Gastroesophageal sphincter (tissue), 4 donors: Measurements from ENCODE around the gene VCP. TPM values are rescaled to one million over a fixed set of nuclear protein-coding genes. Genes with fewer than 3 reads are reported as not detected.
A peak's percentile ranks its signal among the peaks of the same experiment; 100 is the strongest.

Experiments
- ATAC-seq: fragments of 150-250 bp; one replicate; pipeline ENCODE4 v1.9.1; 2016; ENCODE audit warnings: mild to moderate bottlenecking, moderate library complexity
- H3K27ac ChIP-seq, 4 donors: fragments of 200-600 bp; sonication (generic) in 3 of 4; 1 replicate in 3 of 4; 2 replicates in 1 of 4; pipeline ENCODE4 v1.5.1; 2016 to 2019
- H3K27me3 ChIP-seq: fragments of 200-600 bp; sonication (generic); one replicate; pipeline ENCODE4 v1.5.1; 2019
- H3K36me3 ChIP-seq, 2 donors: fragments of 200-600 bp; sonication (generic); one replicate each; pipeline ENCODE4 v1.5.1; 2019; ENCODE audit warnings: control low read depth in 1 of 2
- H3K4me1 ChIP-seq, 3 donors: fragments of 200-600 bp; sonication (generic); 1 replicate in 2 of 3; 2 replicates in 1 of 3; pipeline ENCODE4 v1.5.1; 2016 to 2019; ENCODE audit warnings: control low read depth in 2 of 3
- H3K4me3 ChIP-seq, 2 donors: fragments of 200-600 bp; sonication (generic); one replicate each; pipeline ENCODE4 v1.5.1; 2019; ENCODE audit warnings: mild to moderate bottlenecking in 1 of 2, moderate library complexity in 1 of 2
- H3K9me3 ChIP-seq, 3 donors: fragments of 200-600 bp; sonication (generic); one replicate each; pipeline ENCODE4 v1.5.1; 2017 to 2019; ENCODE audit warnings: control low read depth in 2 of 3
- EP300 ChIP-seq: sonication (generic); formaldehyde crosslinking; IDR thresholded peaks from one replicate; pipeline ENCODE4 v1.6.1; 2017; ENCODE audit warnings: antibody characterized with exemption, mild to moderate bottlenecking
- POLR2A ChIP-seq, 2 donors: fragments of 450-650 bp; IDR thresholded peaks; one replicate each; pipeline ENCODE4 v1.6.1; 2017; ENCODE audit warnings: antibody characterized with exemption in 2 of 2, mild to moderate bottlenecking in 2 of 2, moderate library complexity in 1 of 2
- POLR2AphosphoS5 ChIP-seq: sonication (generic); formaldehyde crosslinking; IDR thresholded peaks from one replicate; pipeline ENCODE4 v1.6.1; 2017; ENCODE audit warnings: antibody characterized with exemption
- WGBS, 2 donors: methylation state at CpG; one replicate each; pipeline ENCODE4 v1.1.5; 2018; ENCODE audit warnings: low coverage in 1 of 2; 5-methylcytosine and 5-hydroxymethylcytosine counted together
- total RNA-seq, 4 donors: library from RNA; depleted of rRNA; stranded (reverse); fragments of >200 nt; gene quantifications; one replicate each; pipeline ENCODE4 v1.1.0, GENCODE V29; 2016
- TF ChIP-seq, protein P1 (sequence below), 4 experiments: fragments of 200-600 bp in 2 of 4; fragments of 450-650 bp in 2 of 4; sonication (generic) in 1 of 4; IDR thresholded peaks; one replicate each; pipeline ENCODE4 v1.5.1; 2017 to 2019; ENCODE audit warnings: antibody characterized with exemption in 4 of 4, mild to moderate bottlenecking in 2 of 4, moderate library complexity in 2 of 4

The VCP gene
- total RNA-seq, 4 donors from 2014 or later: 136 to 200 (median 175) TPM

DNA sequence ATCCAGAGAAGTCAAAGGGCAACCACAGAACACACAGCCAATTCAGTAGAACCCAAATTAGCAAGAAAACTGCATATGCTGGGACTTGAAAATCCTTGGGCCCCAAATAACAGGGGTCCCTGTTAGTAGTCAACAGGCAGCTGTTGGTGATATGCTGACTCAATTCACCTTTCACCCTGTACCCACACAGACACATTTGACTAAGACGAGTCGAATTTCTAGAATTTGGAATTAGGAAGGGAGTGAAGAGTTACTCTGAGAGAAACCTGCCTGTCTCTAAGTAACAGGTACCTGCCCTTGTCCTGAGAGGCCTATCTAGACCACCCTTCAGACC, 821 bp upstream of the VCP start:
- 100% methylated on average over 1 of the region's 2 CpGs; no CpG with 5 or more reads in 1 of the 2 donors for WGBS, 2 donors

DNA sequence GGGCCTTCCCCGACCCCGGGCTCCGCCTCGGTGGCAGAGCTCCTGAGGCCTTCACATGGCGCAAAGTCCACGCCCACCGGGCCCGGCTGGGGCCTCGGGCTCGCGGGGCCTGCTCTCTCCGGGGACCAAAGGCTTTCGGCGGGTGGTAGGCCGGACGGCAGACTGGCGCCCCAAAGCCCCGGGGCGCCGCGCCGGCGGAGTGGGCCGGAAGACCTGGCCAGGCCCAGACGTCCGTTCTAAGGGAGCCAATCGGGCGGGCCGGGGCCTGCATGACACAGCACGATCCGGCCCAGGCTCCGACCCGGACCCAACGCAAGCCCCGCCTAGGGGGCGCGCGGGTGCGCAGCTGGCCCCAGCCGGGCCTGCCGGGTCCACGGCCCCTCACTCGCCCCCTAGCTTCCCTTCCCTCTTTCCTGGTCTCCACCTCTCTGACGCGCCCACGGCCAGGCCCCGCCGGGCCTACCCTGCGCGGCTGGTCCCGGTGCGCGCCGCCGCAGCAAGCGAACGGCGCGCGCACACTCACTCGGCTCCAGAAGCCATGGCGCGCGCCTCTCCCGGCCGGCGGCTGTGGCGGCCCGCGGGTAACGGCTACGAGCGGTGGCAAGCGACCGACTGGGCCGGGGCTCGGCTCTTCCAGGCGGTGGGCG, 488 bp downstream of the VCP start:
- Histone ChIP-seq H3K27me3 (no peaks in the 10 kb centered on the region), H3K4me3 (peak overlapping the region; percentile 76 to 94), H3K36me3 (peaks cover 0 to 35% of the 10 kb centered on the region in 2 donors), H3K27ac (peak overlapping the region; percentile 96 to 100 (median 100)), H3K9me3 (no peaks in the 10 kb centered on the region), H3K4me1 (peaks cover 4 to 48% (median 27%) of the 10 kb centered on the region in 3 donors)
- WGBS, 2 donors: no CpG with 5 or more reads among the region's 79 CpGs
- TF ChIP-seq POLR2AphosphoS5 (peak; percentile 37), POLR2A (IDR thresholded peaks at IDR 0.05) (no peak), EP300 (no peak)
- TF ChIP-seq, protein P1, sequence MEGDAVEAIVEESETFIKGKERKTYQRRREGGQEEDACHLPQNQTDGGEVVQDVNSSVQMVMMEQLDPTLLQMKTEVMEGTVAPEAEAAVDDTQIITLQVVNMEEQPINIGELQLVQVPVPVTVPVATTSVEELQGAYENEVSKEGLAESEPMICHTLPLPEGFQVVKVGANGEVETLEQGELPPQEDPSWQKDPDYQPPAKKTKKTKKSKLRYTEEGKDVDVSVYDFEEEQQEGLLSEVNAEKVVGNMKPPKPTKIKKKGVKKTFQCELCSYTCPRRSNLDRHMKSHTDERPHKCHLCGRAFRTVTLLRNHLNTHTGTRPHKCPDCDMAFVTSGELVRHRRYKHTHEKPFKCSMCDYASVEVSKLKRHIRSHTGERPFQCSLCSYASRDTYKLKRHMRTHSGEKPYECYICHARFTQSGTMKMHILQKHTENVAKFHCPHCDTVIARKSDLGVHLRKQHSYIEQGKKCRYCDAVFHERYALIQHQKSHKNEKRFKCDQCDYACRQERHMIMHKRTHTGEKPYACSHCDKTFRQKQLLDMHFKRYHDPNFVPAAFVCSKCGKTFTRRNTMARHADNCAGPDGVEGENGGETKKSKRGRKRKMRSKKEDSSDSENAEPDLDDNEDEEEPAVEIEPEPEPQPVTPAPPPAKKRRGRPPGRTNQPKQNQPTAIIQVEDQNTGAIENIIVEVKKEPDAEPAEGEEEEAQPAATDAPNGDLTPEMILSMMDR (IDR thresholded peaks at IDR 0.05): peak in 2 of 4 experiments; percentile 45 to 61
- ATAC-seq: peak; percentile 83

More for the DNA sequence above, 821 bp upstream of the VCP start:
- no peak for ATAC-seq
- Histone ChIP-seq H3K27ac (peak overlapping the region in 3 of 4 donors; percentile 99 to 100 (median 100)), H3K4me1 (peaks cover 4 to 41% (median 26%) of the 10 kb centered on the region in 3 donors), H3K4me3 (peak overlapping the region in 1 of 2 donors; percentile 94), H3K27me3 (no peaks in the 10 kb centered on the region), H3K9me3 (no peaks in the 10 kb centered on the region), H3K36me3 (peaks cover 0 to 21% of the 10 kb centered on the region in 2 donors)
- TF ChIP-seq EP300 (no peak), POLR2AphosphoS5 (no peak), POLR2A (IDR thresholded peaks at IDR 0.05) (no peak)
- TF ChIP-seq, protein P1 (IDR thresholded peaks at IDR 0.05): no peak

DNA sequence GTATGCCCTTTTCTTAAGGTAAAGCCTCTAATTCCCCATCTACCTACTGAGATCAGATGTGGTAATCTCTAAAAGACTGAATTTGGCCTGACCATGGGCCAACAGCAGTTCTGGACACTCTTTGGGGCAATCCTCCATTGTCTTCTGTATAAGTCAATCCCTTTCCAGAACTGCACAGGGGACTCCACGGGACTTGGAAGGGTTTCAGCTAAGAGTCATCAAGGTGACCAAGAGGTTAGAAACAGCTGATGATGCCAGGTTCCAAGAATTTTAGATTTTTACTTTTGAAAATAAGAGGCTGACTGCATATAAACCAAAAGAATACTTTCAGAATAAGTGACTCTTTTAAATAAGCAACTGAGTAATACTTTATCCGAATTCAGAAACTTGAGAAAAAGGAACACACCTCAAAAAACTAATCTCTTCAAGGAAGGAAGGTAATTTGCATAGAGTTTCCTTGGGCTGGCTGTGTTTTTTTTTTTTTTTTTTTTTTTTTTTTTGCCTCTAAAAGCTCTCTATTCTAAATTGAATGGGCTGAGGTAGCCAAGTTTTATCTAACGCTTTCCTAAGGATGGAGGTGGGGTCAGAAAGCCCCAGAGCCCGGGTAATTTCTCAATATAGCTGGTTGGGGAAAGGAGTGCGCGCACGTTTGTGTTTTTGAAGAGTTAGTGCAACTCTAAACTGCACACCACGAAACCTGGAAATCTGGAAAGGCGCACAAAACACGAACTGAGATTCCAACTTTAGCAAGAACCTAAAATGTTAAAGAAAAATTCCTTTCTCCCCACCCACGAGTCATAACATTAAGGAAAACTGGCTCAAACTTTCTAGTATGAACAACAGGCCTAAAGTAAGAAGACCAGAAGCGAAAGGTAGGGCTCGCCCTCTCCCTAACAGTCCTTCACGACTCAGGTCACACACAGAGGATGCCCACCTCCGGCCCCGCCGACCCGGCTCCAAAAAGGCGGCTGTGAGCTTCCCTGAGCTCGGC, 1.3 kb downstream of the VCP start:
- ATAC-seq: no peak
- no peaks in the 10 kb centered on the region for H3K9me3 ChIP-seq
- H3K27ac ChIP-seq: peak overlapping the region; percentile 96 to 100 (median 100)
- peaks cover 0 to 39% of the 10 kb centered on the region in 2 donors for H3K36me3 ChIP-seq
- H3K4me3 ChIP-seq: peak overlapping the region; percentile 76 to 94
- H3K4me1 ChIP-seq: peaks cover 4 to 51% (median 27%) of the 10 kb centered on the region in 3 donors
- no peak for TF ChIP-seq POLR2AphosphoS5
- TF ChIP-seq POLR2A (IDR thresholded peaks at IDR 0.05): no peak
- TF ChIP-seq, protein P1 (IDR thresholded peaks at IDR 0.05): no peak
- no peak for TF ChIP-seq EP300
- H3K27me3 ChIP-seq: no peaks in the 10 kb centered on the region
- WGBS, 2 donors: 0 to 4% methylated on average over 9 to 10 of the region's 20 CpGs

DNA sequence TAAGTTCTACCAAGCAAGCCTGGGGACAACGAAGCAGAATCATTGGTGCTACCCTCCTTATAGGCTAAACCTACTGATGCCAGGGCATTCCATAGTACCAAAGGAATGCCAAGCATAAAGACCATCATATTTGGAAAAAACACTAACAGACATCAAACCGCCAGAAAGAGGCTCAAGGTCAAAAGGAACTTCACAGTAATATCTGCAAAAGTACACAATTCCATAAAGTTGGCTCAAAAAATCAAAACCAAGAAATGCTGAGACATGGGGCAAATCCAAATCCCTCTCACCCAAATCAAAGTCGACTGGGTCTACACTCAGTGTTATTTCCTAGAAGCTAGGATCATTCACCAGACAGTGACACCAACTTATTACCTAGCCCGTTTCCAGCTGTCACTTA, 3.4 kb downstream of the VCP start:
- peaks cover 16 to 44% of the 10 kb centered on the region in 2 donors for H3K36me3 ChIP-seq
- H3K9me3 ChIP-seq: no peaks in the 10 kb centered on the region
- peaks cover 4 to 51% (median 27%) of the 10 kb centered on the region in 3 donors for H3K4me1 ChIP-seq
- no peak overlapping the region for H3K4me3 ChIP-seq
- peak overlapping the region in 2 of 4 donors; percentile 0 to 100 for H3K27ac ChIP-seq
- H3K27me3 ChIP-seq: no peaks in the 10 kb centered on the region
- 62 to 67% methylated on average over 3 to 4 of the region's 4 CpGs for WGBS, 2 donors
- TF ChIP-seq POLR2AphosphoS5: no peak
- no peak for TF ChIP-seq POLR2A (IDR thresholded peaks at IDR 0.05)
- TF ChIP-seq, protein P1 (IDR thresholded peaks at IDR 0.05): no peak
- no peak for TF ChIP-seq EP300
- ATAC-seq: no peak
